OCI-LY1 (cell line): ENCODE measurements around the gene CACNA1C.

ENCODE experiments used
- CTCF ChIP-seq: fragments of 200-600 bp; sonication (generic), shearing (Covaris generic); IDR thresholded peaks from 2 replicates; pipeline ENCODE4 v1.5.1; 2017; ENCODE audit warnings: mild to moderate bottlenecking, antibody characterized with exemption, low read length, moderate library complexity, mixed read lengths
- EZH2 ChIP-seq: fragments of 200-600 bp; sonication (generic), shearing (Covaris generic); IDR thresholded peaks from 2 replicates; pipeline ENCODE4 v1.8.0; 2017; ENCODE audit warnings: borderline replicate concordance, mixed run types, mild to moderate bottlenecking, antibody characterized with exemption, low read length, moderate library complexity, mixed read lengths

GRCh38 chr12:2323532-2324255, 270.9 kb downstream of the CACNA1C start:
- TF ChIP-seq CTCF: no peak
- TF ChIP-seq EZH2: no peak
